H7 (cell line): ENCODE measurements around the gene RASA4B. TPM values are rescaled to one million over a fixed set of nuclear protein-coding genes. Genes with fewer than 3 reads are reported as not detected.
"Not testable (repeated sequence)": the region's sequence is repeated elsewhere in the genome, so short reads cannot be mapped to it uniquely, and the experiment has no call there.

Source experiments
- DNase-seq: peaks from one replicate; pipeline ENCODE4 v3.0.0; 2012
- H3K27me3 ChIP-seq: 2 replicates; pipeline ENCODE4 v1.6.0; 2011; ENCODE audit warnings: mild to moderate bottlenecking, low read length; ENCODE audit not compliant: control insufficient read depth, insufficient read depth
- H3K36me3 ChIP-seq: replicated peaks from 2 replicates; pipeline ENCODE4 v1.5.1; 2011; ENCODE audit warnings: low read length; ENCODE audit not compliant: control insufficient read depth, insufficient read depth
- H3K4me3 ChIP-seq: 2 replicates; pipeline ENCODE4 v1.5.1; 2011; ENCODE audit warnings: low read depth, mild to moderate bottlenecking, control low read depth, low read length, moderate library complexity; ENCODE audit not compliant: insufficient read depth
- total RNA-seq: library from RNA; depleted of rRNA; stranded (reverse); fragments of >200 nt; shearing (Covaris generic); gene quantifications from 2 replicates; pipeline ENCODE4 v1.2.3, GENCODE V29; 2014

RASA4B gene
- total RNA-seq, 1 experiment from 2014 or later = 3.2 TPM

DNA sequence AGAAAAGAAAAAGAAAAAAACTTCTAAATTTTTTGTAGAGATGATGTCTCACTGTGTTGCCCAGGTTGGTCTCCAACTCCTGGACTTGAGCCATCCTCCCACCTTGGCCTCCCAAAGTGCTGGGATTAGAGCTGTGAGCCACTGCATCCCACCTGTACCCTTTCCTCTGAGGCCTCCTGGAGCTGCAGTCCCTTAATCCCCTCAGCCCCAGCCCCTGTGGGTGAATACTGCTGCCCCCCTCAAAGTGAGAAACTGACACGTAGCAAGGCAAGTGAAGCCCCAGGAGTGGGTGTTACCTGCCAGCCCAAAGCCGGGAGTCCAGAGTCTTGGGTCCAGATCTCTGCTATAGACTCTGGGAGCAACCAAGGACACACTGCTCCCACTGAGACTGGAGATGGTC is 7.2 kb upstream of the RASA4B start:
- H3K36me3 ChIP-seq, H3K4me3 ChIP-seq, H3K27me3 ChIP-seq, DNase-seq: not testable (repeated sequence)

DNA sequence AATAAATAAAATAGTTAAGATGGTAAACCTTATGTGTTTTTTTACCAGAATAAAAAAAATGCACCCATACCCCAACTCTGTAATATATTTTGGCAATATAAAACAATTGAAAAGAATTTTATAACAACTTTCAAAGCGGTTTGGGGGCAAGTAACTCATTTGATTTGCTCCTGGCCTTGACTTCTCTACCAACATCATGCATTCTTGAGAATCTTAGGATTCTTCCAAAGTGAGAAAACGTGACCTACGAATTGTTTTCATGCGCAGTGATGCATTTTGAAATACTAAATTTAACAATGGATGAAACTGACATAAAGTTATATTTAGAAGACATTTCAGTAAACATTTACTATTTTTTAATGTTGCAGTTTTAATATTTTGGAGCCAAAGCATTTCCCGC is 3.2 kb upstream of the RASA4B start:
- not testable (repeated sequence) for DNase-seq, H3K36me3 ChIP-seq

GRCh38 chr7:102516951-102517350 is 626 bp downstream of the RASA4B start:
- H3K27me3 ChIP-seq, DNase-seq, H3K4me3 ChIP-seq, H3K36me3 ChIP-seq: not testable (repeated sequence)

More for the DNA sequence above, 3.2 kb upstream of the RASA4B start:
- H3K27me3 ChIP-seq, H3K4me3 ChIP-seq: not testable (repeated sequence)

GRCh38 chr7:102515889-102516288 is 1.7 kb downstream of the RASA4B start:
- DNase-seq, H3K4me3 ChIP-seq, H3K27me3 ChIP-seq, H3K36me3 ChIP-seq: not testable (repeated sequence)

GRCh38 chr7:102514881-102515721 is 2.5 kb downstream of the RASA4B start:
- H3K4me3 ChIP-seq, H3K27me3 ChIP-seq, DNase-seq, H3K36me3 ChIP-seq: not testable (repeated sequence)

- H3K36me3 ChIP-seq, H3K27me3 ChIP-seq, DNase-seq: not testable (repeated sequence)
- peak overlapping the region; percentile 10; the same call in 1 of the 2 replicates for H3K4me3 ChIP-seq
Measured at GRCh38 chr7:102512642-102513221, 4.8 kb downstream of the RASA4B start.

DNA sequence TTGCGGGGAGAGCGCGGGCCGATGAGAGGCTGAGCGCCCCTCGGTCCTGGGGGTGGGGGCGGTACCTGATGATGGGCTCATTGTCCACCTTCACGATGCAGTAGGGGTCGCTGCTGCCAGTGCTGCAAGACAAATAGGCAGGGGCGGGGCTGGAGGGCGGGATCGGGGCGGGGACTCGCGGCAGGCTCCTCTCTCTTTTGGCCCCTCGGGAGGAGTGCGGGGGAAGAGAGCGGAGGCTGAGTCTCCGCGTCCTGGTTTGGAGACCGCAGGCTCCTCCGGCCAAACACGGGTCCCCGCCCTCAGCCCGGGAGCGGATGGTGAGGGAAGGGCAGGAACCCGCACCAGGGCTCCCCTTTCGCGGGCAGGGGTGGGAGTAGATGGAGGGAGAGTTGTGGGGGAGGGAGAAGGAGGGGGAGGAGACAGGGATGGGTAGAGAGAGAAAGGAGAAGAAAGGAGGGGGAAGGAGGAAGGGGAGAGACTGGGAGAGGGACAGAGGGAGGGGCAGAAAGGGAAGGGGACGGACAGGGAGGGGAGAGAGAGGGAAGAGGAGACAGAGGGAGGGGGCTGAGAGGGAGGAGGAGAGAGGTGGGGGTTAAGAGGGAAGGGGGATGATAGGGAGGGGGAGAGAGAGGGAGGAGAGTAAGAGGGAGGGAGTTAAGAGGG is 5.6 kb downstream of the RASA4B start:
- H3K36me3 ChIP-seq, H3K4me3 ChIP-seq, H3K27me3 ChIP-seq, DNase-seq: not testable (repeated sequence)

DNA sequence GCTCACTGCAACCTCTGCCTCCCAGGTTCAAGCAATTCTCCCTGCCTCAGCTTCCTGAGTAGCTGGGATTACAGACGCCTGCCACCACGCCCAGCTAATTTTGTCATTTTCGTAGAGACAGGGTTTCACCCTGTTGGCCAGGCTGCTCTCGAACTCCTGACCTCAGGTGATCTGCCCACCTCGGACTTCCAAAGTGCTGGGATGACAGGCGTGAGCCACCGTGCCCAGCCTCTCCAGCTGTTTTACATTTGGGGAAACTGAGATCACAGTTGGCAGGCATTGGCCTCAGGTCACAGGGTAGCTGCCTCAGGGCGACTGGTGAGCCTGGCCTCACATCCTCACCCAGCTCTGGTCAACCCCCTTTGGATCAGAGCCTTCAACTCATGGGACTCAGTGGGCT is 7.0 kb downstream of the RASA4B start:
- H3K27me3 ChIP-seq, DNase-seq, H3K4me3 ChIP-seq, H3K36me3 ChIP-seq: not testable (repeated sequence)

GRCh38 chr7:102507410-102508088 is 10.0 kb downstream of the RASA4B start:
- not testable (repeated sequence) for H3K27me3 ChIP-seq, H3K4me3 ChIP-seq, DNase-seq

GRCh38 chr7:102505298-102506185 is 12.0 kb downstream of the RASA4B start:
- H3K36me3 ChIP-seq, DNase-seq, H3K4me3 ChIP-seq, H3K27me3 ChIP-seq: not testable (repeated sequence)

More at GRCh38 chr7:102507410-102508088, 10.0 kb downstream of the RASA4B start:
- not testable (repeated sequence) for H3K36me3 ChIP-seq

DNA sequence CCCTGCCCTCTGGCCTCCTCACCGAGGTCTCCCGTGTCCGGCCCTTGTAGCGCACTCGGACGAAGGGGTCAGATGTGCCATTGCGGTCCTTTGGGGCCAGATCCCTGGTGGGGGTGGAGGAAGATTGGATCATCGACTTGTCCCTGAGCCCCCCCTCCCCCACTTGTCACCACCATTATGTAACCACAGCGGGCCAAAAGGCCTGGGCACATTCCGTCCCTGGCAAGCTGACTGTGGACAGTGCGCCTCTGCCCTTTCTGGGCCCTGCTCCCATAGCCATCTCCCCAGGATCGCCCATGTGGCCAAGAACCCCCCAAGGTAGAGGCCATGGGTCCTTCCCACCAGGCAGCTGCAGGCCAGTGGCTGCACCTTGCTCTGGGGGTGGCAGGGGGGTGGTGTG is 14.4 kb downstream of the RASA4B start:
- not testable (repeated sequence) for DNase-seq, H3K4me3 ChIP-seq, H3K27me3 ChIP-seq, H3K36me3 ChIP-seq

- not testable (repeated sequence) for DNase-seq, H3K36me3 ChIP-seq, H3K4me3 ChIP-seq, H3K27me3 ChIP-seq
Measured at GRCh38 chr7:102498321-102498720, 19.3 kb downstream of the RASA4B start.

GRCh38 chr7:102497308-102497707 is 20.3 kb downstream of the RASA4B start:
- not testable (repeated sequence) for DNase-seq, H3K27me3 ChIP-seq, H3K4me3 ChIP-seq, H3K36me3 ChIP-seq

DNA sequence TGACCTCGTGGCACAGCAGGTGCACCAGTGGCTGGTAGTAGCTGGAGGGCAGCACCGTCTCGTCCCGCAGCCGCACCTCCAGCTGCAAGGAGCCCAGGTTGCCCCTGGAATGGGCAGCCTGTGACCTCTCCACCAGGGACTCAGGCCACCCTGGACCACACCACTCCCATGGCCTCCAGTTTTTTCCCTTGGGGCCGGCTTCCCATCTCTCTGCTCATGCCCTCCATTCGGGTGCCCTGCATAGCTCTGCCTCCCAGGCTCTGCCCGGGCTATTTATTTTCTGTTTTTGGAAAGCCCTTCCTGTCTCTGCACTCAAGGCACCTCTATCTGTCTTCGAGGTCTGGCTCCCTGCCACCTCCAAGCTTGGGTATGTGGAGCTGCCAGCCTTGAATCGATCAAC is 20.7 kb downstream of the RASA4B start:
- H3K36me3 ChIP-seq, H3K27me3 ChIP-seq, H3K4me3 ChIP-seq, DNase-seq: not testable (repeated sequence)
